NCI-H2029 (cell line): ENCODE measurements around the gene SLC1A7.

Experiments
- DNase-seq: peaks from one replicate; lab custom pipeline; 2025; lab: John Stamatoyannopoulos, UW

Gene SLC1A7

GRCh38 chr1:53160924-53161378 is 18.5 kb upstream of the SLC1A7 start:
- DNase-seq = no peak

DNA sequence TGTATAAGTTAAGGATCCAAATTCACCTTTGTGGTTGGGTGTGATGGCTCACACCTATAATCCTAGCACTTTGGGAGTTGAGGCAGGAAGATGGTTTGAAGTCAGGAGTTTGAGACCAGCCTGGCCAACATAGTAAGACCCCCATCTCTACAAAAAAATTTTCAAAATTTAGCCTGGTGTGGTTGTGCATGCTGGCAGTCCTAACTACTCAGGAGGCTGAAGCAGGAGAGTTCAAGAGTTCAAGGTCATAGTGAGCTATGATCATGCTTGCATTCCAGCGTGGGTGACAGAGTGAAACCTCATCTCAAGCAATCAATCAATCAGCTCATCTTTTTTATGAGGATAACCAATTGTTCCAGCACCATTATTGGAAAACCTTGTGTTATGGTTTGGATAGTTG is 16.5 kb upstream of the SLC1A7 start:
- DNase-seq = no peak

- no peak for DNase-seq
Measured at GRCh38 chr1:53156783-53157182, 14.3 kb upstream of the SLC1A7 start.

GRCh38 chr1:53155945-53156344 is 13.5 kb upstream of the SLC1A7 start:
- DNase-seq = no peak

DNA sequence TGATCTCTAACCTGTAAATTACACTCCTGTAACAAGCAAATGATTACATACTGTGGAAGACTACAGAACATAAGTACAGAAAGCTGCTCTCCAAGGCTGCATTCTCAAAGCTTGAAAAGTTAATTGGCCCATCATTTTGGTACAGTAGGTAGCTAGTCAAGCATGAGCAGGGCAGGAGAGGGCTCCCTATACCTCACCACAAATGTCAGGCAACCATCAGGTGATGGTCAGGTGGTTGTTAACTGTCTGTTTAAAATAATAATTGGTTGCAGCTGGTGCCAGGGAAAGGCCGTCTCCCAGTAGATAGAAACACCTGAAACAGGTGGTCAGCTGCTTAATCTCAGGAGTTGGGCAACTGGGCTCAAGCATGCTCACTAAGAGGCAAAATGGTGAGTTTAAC is 13.1 kb upstream of the SLC1A7 start:
- no peak for DNase-seq

DNA sequence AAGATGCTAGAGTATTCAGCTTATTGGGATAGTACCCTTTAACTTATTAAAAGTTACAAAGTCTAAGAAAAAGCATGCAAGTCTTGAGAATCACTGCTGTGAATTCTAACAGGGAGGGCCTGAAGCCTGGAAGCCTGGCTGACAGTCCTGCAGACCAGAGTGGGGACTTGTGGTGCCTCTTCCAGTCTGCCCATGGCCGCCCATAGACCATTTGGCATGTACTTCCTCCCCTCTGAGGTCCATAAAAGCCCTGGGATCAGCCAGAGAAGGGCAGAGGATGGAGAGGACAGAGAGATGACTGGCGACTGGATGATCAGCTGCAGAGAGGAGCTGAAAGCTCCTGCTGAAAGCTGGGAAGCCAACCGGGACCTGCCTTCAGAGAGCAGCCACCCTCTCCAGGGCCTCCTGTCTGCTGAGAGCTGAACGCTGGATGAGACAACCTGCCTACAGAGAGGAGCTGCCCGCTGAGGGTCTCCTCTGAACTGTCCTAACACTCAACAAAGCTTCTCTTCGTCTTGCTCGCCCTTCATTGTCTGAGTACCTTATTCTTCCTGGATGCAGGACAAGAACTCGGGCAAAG is 12.5 kb upstream of the SLC1A7 start:
- no peak for DNase-seq

GRCh38 chr1:53153752-53154151 is 11.3 kb upstream of the SLC1A7 start:
- DNase-seq = no peak

GRCh38 chr1:53148123-53148522 is 5.7 kb upstream of the SLC1A7 start:
- DNase-seq = no peak

GRCh38 chr1:53147174-53147573 is 4.7 kb upstream of the SLC1A7 start:
- no peak for DNase-seq

DNA sequence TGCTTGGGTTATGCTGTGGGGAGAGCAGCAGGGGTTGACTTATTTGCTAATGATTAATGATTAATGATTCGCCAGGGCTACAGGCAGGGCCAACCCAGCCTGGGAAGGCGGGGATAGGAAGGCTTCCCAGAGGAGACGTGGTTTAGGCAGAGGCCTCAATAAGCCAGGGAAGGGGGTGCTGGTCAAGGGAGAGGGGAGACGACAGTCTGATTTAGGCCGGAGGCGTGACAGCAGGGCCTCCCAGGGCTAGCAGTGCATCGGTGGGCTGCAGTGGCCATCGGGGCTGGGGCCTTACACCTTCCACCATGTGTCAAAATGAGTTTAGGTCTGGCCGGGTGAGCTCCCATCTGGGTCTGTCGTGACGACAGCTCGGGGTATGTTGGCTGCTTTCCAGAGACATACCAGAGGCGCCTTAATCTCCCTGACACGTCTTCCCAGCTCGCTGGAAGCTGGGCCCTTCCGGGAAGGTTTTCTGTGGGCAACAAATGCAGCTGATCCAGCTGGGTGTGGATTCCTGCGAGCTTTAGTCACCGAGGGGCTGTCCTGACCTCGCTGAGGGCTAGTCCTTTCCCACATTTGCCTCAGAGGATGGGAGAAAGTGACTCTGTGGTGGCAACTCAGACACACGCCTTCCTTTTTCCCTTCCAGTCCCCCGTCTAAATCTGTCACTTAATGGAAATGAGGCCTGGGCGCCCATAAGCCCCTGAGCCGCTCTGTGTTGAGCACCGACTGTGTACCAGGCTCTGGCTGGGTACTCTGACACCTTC is 3.7 kb upstream of the SLC1A7 start:
- DNase-seq = no peak

DNA sequence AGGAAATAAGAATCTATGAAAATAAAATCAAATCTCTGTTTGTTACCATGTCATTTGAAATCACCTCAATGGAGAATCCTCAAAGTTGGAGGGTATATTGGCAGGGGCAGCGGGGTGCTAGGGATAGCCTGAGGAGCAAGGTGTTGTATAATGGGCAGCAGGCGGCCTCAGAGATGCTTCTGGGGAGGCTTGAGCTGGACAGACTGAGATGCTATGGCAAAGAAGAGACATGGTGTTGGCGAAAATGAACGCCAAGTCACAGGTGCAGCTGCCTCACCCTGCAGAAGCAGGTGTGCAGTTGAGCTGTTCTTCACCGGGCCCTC is 3.1 kb upstream of the SLC1A7 start:
- no peak for DNase-seq

DNA sequence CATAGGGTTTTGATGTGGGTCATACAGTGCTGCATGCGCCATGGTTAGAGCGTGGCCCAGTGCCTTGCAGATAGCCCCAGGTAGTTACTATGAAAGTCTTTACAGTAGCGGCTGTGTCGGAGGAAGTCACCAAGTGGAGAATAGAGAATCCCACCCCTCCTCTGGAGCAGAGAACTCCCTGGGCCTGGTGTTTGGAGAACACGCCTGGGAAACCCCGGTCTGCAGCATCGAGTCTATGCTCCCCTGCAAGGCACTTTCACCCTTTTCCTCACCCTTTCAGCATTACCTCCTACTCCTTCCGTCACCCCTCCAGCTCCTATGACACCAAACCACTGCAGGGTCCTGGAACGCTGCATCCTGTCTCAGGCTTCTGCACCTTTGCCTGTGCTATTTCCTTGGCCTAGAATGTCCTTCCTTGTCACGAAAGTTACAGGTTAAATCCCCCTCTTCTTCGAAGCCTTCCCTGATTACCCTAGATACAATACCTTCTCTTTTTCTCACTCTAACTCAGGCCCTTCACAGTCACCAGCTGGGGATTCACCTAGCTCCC is 2.7 kb upstream of the SLC1A7 start:
- no peak for DNase-seq

DNA sequence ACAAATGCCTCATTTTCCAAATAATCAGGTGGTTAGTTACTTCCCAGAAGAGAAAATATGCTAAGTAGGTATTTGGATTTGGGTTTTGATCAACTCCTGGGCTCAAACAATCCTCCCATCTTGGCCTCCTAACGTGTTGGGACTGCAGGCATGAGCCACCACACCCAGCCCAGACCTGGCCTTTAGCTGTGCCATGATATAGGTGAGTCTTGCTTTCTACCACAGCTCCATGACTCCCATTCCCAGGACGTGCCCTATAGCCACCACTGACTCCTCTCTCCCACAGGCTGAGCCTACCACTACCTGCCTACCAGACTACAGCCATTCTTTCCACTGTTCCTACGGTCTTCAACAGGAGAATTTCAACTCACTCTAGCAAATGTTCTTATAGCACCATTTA is 1.8 kb upstream of the SLC1A7 start:
- no peak for DNase-seq

DNA sequence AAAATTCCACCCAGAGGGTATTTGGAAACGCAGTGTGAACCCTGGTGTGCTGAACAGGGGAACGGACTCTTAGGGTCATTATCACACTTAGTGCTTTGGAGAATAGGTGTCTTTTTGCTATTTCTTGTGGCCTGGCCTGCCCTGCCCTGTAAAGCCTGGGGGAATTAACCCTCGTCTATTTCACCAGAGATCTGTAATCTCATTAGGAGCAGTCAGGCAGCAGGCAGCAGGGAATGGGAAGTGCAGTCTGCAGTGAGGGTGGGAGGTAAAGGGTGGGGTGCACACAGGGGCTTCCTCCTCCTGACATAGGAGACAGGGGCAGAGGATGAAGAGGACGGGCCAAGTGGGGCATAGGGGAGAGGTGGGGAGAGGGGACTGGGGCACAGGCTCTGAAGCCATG is 1.1 kb upstream of the SLC1A7 start:
- no peak for DNase-seq

- DNase-seq = no peak
Measured at GRCh38 chr1:53141487-53142055, 867 bp downstream of the SLC1A7 start.

GRCh38 chr1:53140451-53140850 is 2.0 kb downstream of the SLC1A7 start:
- no peak for DNase-seq

DNA sequence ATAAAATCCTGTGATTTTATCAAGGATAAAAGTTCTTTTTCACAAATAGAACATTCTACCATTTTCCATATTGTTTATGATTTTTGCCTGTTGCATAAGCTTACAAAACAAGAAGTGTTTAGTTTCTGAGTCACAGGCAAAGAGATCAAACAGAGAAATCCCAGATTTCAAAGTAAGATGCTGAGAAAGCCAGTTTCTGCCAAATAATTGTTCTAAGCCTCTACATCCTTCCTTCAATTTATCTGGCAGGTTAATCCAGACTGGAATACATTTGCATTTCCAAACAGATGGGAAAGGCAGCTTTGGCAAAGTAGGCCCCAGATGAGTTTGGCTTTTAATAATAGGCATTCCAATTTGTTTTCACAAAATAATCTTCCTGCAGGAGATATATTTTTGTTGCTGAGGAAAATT is 2.5 kb downstream of the SLC1A7 start:
- DNase-seq = no peak

DNA sequence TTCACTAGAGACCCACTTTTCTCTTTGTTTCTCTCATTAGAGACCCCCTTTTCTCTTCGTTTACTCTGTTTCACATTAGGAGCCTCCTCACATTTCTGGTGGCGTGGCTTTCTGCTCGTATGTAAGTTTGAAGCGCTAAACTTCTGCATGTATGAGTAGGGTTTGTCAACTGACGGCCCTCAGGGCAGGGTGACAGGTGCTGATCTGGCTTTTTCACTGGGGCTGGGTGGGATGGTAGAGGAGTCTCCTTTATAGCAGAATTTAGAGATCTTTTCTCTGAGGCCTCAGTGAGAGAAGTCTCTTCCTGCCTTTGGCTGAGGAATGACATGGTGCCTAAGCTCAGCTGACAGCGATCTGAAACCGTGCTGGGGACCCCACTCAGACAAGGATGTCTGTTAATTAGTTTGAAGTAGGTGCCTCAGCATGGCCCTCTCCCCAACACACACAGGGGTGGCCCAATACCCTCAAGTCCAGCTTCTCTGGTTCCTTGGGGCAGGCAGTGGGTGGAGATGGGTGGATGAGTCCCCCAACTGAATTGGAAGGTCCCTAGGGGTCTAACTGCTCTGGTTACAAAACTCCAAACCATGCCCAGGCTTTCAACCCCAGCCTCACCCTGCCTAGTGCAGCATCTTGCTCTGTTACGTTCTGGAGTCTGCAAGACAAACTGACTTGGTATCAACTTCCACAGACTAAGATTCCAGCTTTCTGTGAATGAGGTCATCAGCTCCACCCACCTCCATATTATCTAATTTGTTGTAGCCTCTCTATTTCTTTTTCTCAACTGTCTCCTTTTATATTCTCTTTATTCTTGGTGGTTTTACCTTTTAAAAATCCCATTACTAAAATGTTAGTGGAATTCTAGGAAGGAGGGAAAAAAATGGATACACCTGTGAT is 3.2 kb downstream of the SLC1A7 start:
- DNase-seq = no peak

DNA sequence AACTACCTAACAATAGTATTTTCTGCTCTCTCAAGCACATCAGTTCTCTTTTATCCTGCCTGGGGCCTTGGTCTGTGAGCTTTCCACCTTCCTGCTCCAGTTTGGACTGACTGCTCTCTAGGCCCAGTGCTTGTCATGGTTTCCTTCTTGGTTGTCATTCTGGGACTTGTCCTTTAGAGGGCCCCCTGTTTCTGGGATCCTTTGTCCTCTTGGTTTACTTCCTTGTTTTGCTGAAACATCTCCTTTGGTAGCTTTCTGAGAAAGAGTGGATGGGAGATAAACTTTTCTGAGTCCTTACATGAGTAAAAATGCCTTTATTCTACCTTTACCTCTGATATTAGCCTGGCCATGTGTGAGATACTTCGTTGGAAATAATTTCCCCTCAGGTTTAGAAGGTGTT is 4.7 kb downstream of the SLC1A7 start:
- DNase-seq = no peak

GRCh38 chr1:53135735-53136114 is 6.7 kb downstream of the SLC1A7 start:
- DNase-seq = no peak

DNA sequence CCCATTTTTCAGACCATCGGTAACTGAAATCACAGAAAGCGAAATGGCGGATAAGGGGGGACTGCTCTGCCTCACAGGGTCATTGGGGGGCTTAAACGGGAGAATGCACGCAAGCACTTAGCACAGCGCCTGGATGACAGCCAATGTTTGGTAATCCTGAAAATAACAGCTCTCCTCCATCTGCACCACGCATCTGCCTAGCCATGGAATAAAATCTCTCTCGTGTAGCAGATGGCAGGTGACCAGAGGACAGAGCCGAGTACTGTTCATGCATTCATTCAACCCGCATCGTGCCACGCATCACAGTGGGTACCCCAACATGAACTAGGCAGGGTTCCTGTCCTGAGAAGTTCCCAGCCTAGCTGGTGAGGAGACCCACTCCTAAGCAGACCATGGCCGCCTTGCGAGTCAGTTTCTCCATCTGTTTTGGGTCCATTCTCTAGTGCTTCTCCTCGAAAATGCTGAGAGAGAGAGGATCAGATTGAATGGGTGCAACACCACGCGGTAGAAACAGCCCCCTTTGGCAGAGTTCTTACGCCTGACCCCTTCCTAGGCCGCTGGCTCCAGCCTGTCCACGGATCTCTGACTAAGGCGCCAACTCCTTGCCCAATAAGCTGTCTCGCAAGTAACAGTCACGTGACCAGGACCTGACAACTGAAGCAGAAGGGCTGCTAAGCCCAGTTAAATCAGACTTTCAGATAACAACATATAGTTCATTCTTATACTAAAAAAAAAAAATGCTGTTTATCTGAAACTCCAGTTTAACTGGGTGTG is 7.3 kb downstream of the SLC1A7 start:
- DNase-seq = no peak

- DNase-seq = no peak
Measured at GRCh38 chr1:53134042-53134485, 8.4 kb downstream of the SLC1A7 start.
